Stimulated activated naive CD8-positive, alpha-beta T cell treated with anti-CD3 and anti-CD28 coated beads, Interleukin-15, Interleukin-2, amounts not matched to agents 100 U/mL and 50 U/mL, for 24 hours (primary cell): ENCODE data around the gene ARHGAP15.

Experiments used
- ATAC-seq: fragments of 150-1000 bp; cut with Tn5 transposase; one replicate; pipeline ENCODE4 v1.10.0; 2021
- DNase-seq: peaks from one replicate; pipeline ENCODE4 v3.0.0; 2021

Gene ARHGAP15

GRCh38 chr2:143453981-143454511 is 324.8 kb downstream of the ARHGAP15 start:
- no peak for DNase-seq
- no peak for ATAC-seq

GRCh38 chr2:143455317-143455716 is 326.1 kb downstream of the ARHGAP15 start:
- no peak for DNase-seq
- ATAC-seq = no peak

GRCh38 chr2:143458258-143459190 is 329.3 kb downstream of the ARHGAP15 start:
- ATAC-seq = no peak

GRCh38 chr2:143460382-143460781 is 331.2 kb downstream of the ARHGAP15 start:
- ATAC-seq (no peak), DNase-seq (no peak)

More at GRCh38 chr2:143458258-143459190, 329.3 kb downstream of the ARHGAP15 start:
- DNase-seq = no peak

- no peak for DNase-seq
Measured at GRCh38 chr2:143463719-143464118, 334.5 kb downstream of the ARHGAP15 start.

GRCh38 chr2:143466391-143466790 is 337.2 kb downstream of the ARHGAP15 start:
- ATAC-seq (no peak), DNase-seq (no peak)

More at GRCh38 chr2:143463719-143464118, 334.5 kb downstream of the ARHGAP15 start:
- ATAC-seq = peak; percentile 90

GRCh38 chr2:143467011-143467410 is 337.8 kb downstream of the ARHGAP15 start:
- ATAC-seq (no peak), DNase-seq (no peak)

- DNase-seq (no peak), ATAC-seq (peak; percentile 71)
Measured at GRCh38 chr2:143468341-143468888, 339.2 kb downstream of the ARHGAP15 start.

GRCh38 chr2:143469323-143469722 is 340.1 kb downstream of the ARHGAP15 start:
- no peak for DNase-seq
- no peak for ATAC-seq

GRCh38 chr2:143471550-143471949 is 342.3 kb downstream of the ARHGAP15 start:
- DNase-seq (no peak), ATAC-seq (no peak)

GRCh38 chr2:143473216-143473615 is 344.0 kb downstream of the ARHGAP15 start:
- ATAC-seq = no peak
- DNase-seq = no peak

GRCh38 chr2:143473820-143474219 is 344.6 kb downstream of the ARHGAP15 start:
- DNase-seq (no peak), ATAC-seq (no peak)

GRCh38 chr2:143474586-143474985 is 345.4 kb downstream of the ARHGAP15 start:
- DNase-seq (no peak), ATAC-seq (no peak)

- no peak for DNase-seq
Measured at GRCh38 chr2:143475041-143475776, 346.0 kb downstream of the ARHGAP15 start.

GRCh38 chr2:143476336-143477087 is 347.3 kb downstream of the ARHGAP15 start:
- no peak for ATAC-seq
- DNase-seq = no peak

More at GRCh38 chr2:143475041-143475776, 346.0 kb downstream of the ARHGAP15 start:
- no peak for ATAC-seq

GRCh38 chr2:143477714-143478443 is 348.7 kb downstream of the ARHGAP15 start:
- peak; percentile 28 for ATAC-seq

GRCh38 chr2:143480086-143480485 is 350.9 kb downstream of the ARHGAP15 start:
- DNase-seq = no peak
- ATAC-seq = no peak

More at GRCh38 chr2:143477714-143478443, 348.7 kb downstream of the ARHGAP15 start:
- no peak for DNase-seq

- DNase-seq = no peak
- no peak for ATAC-seq
Measured at GRCh38 chr2:143480601-143481236, 351.5 kb downstream of the ARHGAP15 start.

- ATAC-seq (no peak), DNase-seq (no peak)
Measured at GRCh38 chr2:143481237-143481623, 352.0 kb downstream of the ARHGAP15 start.

- ATAC-seq = no peak
- no peak for DNase-seq
Measured at GRCh38 chr2:143481733-143482132, 352.5 kb downstream of the ARHGAP15 start.
